ENCODE data around the gene NDUFB2.

NDUFB2 gene

DNA sequence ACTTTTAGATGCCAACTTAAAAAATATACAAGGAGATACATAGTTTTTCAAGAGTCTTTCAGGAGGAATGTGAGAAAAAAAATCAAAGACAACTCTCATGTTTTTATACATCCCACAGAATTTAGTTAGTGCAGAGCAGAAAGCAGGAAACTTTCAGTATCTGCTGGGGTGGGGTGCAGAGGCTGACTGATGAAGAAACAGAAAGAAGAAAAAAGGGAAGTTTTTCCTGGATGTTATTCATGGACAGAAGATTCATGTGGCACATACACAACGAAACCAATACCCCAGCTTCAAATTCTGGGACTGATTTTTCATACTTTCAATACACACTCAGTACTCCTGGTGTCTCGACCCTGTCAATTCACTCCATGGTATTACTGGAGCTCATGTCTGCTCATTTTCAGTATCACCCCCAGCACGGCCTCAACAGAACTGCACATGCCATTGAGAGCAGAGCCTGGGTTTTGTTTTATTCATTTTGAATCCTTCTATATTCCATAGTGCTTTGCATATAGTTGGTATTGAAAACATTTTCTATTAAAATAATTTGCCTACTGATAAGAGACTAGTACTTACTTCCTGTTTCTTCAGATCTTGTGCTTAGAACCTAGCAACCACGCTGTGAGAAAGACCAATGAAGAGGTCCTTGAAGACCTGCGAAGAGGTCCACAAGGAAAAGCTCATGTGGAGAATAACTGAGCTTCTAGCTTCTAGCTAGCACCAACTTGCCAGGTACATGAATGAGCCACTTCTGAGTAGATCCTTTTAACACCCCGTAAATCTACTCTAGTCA is 49.0 kb downstream of the NDUFB2 start:
- no peak for DNase-seq

GRCh38 chr7:140746751-140747150 is 50.2 kb downstream of the NDUFB2 start:
- no peak for DNase-seq

- DNase-seq, result no peak
Observed at GRCh38 chr7:140752533-140752932, 56.0 kb downstream of the NDUFB2 start.

DNA sequence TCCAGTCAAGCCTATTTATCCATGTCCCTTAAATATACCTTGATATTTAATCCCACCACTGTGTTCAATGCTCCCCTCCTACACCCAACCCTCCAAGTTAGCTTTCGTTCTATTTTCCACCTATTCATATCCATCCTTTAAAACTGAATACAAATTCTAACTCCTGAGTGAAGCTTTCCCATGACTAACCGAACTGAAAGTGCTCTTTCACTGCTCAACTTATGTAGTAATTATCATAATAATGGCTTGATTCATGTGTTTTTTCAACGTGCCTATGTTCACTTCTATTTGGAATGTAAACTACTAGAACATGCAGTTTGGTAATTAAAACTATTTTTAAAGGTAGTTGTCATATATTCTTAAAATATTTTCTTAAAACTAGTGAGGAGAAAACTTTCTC is 58.0 kb downstream of the NDUFB2 start:
- no peak for DNase-seq
